Fibroblast of villous mesenchyme (primary cell): ENCODE measurements around the gene AKAP6. TPM values are rescaled to one million over a fixed set of nuclear protein-coding genes. Genes with fewer than 3 reads are reported as not detected.

Experiments used
- DNase-seq: peaks from one replicate; pipeline ENCODE4 v3.0.0-alpha.2; 2010; ENCODE audit warnings: low read depth
- H3K4me3 ChIP-seq: 2 replicates; pipeline ENCODE4 v1.5.1; 2011; ENCODE audit warnings: low read depth, mild to moderate bottlenecking, low read length
- CTCF ChIP-seq: IDR thresholded peaks from 2 replicates; pipeline ENCODE4 v1.5.1; 2012; ENCODE audit warnings: low read depth, mild to moderate bottlenecking, low read length; ENCODE audit not compliant: insufficient read depth
- total RNA-seq: library from RNA; depleted of rRNA; stranded (reverse); fragments of >200 nt; gene quantifications from 2 replicates; pipeline ENCODE4 v1.2.3, GENCODE V29; 2012

Gene AKAP6
- total RNA-seq, 1 donor: 3.9 TPM

DNA sequence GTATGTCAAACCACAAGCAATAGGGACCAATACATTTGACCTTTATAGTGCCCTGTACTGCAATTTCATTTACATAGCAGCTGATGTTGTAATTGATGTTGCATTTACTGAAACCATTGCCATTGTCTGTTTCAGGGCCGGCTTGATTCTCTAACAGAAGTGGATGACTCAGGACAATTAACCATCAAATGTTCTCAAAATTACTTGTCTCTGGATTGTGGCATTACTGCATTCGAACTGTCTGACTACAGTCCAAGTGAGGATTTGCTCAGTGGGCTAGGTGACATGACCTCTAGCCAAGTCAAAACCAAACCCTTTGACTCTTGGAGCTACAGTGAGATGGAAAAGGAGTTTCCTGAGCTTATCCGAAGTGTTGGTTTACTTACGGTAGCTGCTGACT lies 216.0 kb downstream of the AKAP6 start:
- DNase-seq: no peak
- TF ChIP-seq CTCF: no peak
- H3K4me3 ChIP-seq: no peak overlapping the region

DNA sequence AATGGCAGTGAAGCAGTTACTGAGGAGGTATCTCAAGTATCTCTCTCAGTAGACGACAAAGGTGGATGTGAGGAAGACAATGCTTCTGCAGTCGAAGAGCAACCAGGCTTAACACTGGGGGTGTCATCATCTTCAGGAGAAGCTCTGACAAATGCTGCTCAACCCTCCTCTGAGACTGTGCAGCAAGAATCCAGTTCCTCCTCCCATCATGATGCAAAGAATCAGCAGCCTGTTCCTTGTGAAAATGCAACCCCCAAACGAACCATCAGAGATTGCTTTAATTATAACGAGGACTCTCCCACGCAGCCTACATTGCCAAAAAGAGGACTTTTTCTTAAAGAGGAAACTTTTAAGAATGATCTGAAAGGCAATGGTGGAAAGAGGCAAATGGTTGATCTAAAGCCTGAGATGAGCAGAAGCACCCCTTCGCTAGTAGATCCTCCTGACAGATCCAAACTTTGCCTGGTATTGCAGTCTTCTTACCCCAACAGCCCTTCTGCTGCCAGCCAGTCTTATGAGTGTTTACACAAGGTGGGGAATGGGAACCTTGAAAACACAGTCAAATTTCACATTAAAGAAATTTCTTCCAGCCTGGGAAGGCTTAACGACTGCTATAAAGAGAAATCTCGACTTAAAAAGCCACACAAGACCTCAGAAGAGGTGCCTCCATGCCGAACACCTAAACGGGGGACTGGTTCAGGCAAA lies 216.6 kb downstream of the AKAP6 start:
- H3K4me3 ChIP-seq: no peak overlapping the region
- TF ChIP-seq CTCF: no peak
- DNase-seq: no peak

GRCh38 chr14:32546246-32546645 lies 217.1 kb downstream of the AKAP6 start:
- no peak for DNase-seq
- no peak for TF ChIP-seq CTCF
- H3K4me3 ChIP-seq: no peak overlapping the region

DNA sequence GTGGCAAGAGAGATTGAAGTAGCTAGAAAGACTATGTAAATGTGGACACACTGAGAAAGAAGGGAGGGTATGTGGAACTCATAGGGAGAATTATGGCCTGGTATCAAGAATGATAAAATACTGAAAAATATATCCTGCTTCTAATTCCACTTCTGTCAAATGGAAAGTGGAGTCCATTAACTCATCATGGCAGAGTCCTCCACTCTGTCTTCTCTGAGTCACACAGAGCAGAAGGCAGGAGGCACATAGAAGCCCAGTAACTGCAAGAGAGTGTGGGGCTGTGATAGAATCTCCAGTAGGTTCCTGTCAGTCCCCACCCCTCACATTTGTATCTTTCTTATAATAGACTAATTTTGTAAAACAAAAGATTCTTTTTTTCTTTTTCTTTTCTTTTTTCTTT lies 223.7 kb downstream of the AKAP6 start:
- TF ChIP-seq CTCF: no peak
- no peak for DNase-seq
- no peak overlapping the region for H3K4me3 ChIP-seq

- no peak for TF ChIP-seq CTCF
- no peak for DNase-seq
- H3K4me3 ChIP-seq: no peak overlapping the region
Observed at GRCh38 chr14:32559048-32559447, 229.9 kb downstream of the AKAP6 start.

GRCh38 chr14:32559590-32559989 lies 230.5 kb downstream of the AKAP6 start:
- no peak overlapping the region for H3K4me3 ChIP-seq
- DNase-seq: peak; percentile 80
- no peak for TF ChIP-seq CTCF

GRCh38 chr14:32560209-32560857 lies 231.2 kb downstream of the AKAP6 start:
- peak; percentile 84 for DNase-seq
- TF ChIP-seq CTCF: peak; percentile 94
- H3K4me3 ChIP-seq: no peak overlapping the region
